ENCODE results near the gene GSC. TPM values are rescaled to one million over a fixed set of nuclear protein-coding genes. Genes with fewer than 3 reads are reported as not detected.
"Not testable (repeated sequence)": the region's sequence is repeated elsewhere in the genome, so short reads cannot be mapped to it uniquely, and the experiment has no call there.

GSC gene
- total RNA-seq, 1 donor from 2014 or later, result not detected

DNA sequence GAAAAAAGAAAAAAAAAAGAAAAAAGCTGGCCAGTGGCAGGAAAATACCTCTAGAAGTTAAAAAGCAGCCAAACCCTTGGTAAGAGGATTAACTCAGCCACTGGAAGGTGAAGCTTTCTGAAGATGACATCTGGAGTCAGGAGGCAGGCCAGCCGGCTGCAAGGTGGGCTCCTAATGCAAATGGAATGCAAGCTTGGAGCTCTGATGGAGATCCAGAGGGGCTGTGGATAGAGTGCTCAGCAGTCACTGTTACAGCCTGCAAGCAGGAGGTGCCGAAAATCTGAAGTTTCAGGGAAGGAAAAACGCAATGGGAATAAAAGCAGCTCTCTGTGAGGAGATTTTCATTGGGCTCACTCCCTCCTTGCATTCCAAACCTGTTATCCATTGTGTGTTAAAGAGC, 41.0 kb downstream of the GSC start:
- Histone ChIP-seq H3K4me1 (ENCODE audit: insufficient read depth, low read length) (no peaks in the 10 kb centered on the region), H3K79me2 (ENCODE audit: insufficient read depth, low read length) (no peaks in the 10 kb centered on the region), H2AFZ (ENCODE audit: low read depth, low read length) (no peak overlapping the region), H3K9me3 (ENCODE audit: insufficient read depth, low read depth, low read length) (no peaks in the 10 kb centered on the region), H3K27ac (ENCODE audit: low read depth, low read length) (no peak overlapping the region), H3K27me3 (ENCODE audit: insufficient read depth, low read length) (peaks cover 8% of the 10 kb centered on the region), H3K4me2 (ENCODE audit: low read length) (no peak overlapping the region), H4K20me1 (ENCODE audit: insufficient read depth, low read length) (no peaks in the 10 kb centered on the region), H3K36me3 (ENCODE audit: insufficient read depth, low read length) (no peaks in the 10 kb centered on the region), H3K9ac (ENCODE audit: low read length) (no peak overlapping the region), H3K4me3 (ENCODE audit: insufficient read depth, low read depth, low read length) (no peak overlapping the region)
- Mint-ChIP-seq H3K27me3 (ENCODE audit: low read depth, unreplicated experiment) (peaks cover 16% of the 10 kb centered on the region), H3K4me1 (ENCODE audit: low read depth, unreplicated experiment) (peaks cover 2% of the 10 kb centered on the region), H3K36me3 (ENCODE audit: low read depth, unreplicated experiment) (no peaks in the 10 kb centered on the region), H3K9me3 (ENCODE audit: unreplicated experiment) (peaks cover 4% of the 10 kb centered on the region), H3K4me3 (ENCODE audit: unreplicated experiment) (no peak overlapping the region), H3K27ac (ENCODE audit: unreplicated experiment) (no peak overlapping the region)
- FAIRE-seq (no peak), DNase-seq (ENCODE audit: low read depth) (no peak)
- TF ChIP-seq EZH2 (IDR thresholded peaks at IDR 0.05; ENCODE audit: insufficient read depth, low read length), result no peak
- TF ChIP-seq, protein P1, sequence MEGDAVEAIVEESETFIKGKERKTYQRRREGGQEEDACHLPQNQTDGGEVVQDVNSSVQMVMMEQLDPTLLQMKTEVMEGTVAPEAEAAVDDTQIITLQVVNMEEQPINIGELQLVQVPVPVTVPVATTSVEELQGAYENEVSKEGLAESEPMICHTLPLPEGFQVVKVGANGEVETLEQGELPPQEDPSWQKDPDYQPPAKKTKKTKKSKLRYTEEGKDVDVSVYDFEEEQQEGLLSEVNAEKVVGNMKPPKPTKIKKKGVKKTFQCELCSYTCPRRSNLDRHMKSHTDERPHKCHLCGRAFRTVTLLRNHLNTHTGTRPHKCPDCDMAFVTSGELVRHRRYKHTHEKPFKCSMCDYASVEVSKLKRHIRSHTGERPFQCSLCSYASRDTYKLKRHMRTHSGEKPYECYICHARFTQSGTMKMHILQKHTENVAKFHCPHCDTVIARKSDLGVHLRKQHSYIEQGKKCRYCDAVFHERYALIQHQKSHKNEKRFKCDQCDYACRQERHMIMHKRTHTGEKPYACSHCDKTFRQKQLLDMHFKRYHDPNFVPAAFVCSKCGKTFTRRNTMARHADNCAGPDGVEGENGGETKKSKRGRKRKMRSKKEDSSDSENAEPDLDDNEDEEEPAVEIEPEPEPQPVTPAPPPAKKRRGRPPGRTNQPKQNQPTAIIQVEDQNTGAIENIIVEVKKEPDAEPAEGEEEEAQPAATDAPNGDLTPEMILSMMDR (IDR thresholded peaks at IDR 0.05; ENCODE audit: insufficient read depth, low read depth, low read length), result no peak

DNA sequence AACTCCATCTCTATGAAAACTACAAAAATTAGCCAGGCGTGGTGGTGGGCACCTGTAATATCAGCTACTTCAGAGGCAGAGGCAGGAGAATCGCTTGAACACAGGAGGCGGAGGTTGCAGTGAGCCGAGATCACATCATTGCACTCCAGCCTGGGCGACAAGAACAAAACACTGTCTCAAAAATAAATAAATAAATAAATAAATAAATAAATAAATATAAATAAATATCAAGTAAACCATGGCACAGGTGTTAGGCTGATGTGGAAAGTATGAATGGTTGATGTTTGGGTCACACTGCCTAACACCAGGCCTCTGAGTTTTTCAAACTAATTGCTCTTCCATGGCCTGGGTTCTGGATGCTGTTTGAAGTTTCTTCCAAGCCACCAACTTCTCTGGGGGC, 41.5 kb downstream of the GSC start:
- H3K9ac ChIP-seq (ENCODE audit: low read length); H3K4me1 ChIP-seq (ENCODE audit: insufficient read depth, low read length); H3K36me3 ChIP-seq (ENCODE audit: insufficient read depth, low read length); FAIRE-seq; H3K4me3 Mint-ChIP-seq (ENCODE audit: unreplicated experiment); H3K36me3 Mint-ChIP-seq (ENCODE audit: low read depth, unreplicated experiment); H3K27ac Mint-ChIP-seq (ENCODE audit: unreplicated experiment); H3K4me2 ChIP-seq (ENCODE audit: low read length); H3K27me3 ChIP-seq (ENCODE audit: insufficient read depth, low read length); H3K4me1 Mint-ChIP-seq (ENCODE audit: low read depth, unreplicated experiment); H3K79me2 ChIP-seq (ENCODE audit: insufficient read depth, low read length); H3K9me3 ChIP-seq (ENCODE audit: insufficient read depth, low read depth, low read length); H3K9me3 Mint-ChIP-seq (ENCODE audit: unreplicated experiment); H2AFZ ChIP-seq (ENCODE audit: low read depth, low read length); DNase-seq (ENCODE audit: low read depth); H3K4me3 ChIP-seq (ENCODE audit: insufficient read depth, low read depth, low read length); H3K27ac ChIP-seq (ENCODE audit: low read depth, low read length); H4K20me1 ChIP-seq (ENCODE audit: insufficient read depth, low read length): not testable (repeated sequence)
- peaks cover 16% of the 10 kb centered on the region for H3K27me3 Mint-ChIP-seq (ENCODE audit: low read depth, unreplicated experiment)

DNA sequence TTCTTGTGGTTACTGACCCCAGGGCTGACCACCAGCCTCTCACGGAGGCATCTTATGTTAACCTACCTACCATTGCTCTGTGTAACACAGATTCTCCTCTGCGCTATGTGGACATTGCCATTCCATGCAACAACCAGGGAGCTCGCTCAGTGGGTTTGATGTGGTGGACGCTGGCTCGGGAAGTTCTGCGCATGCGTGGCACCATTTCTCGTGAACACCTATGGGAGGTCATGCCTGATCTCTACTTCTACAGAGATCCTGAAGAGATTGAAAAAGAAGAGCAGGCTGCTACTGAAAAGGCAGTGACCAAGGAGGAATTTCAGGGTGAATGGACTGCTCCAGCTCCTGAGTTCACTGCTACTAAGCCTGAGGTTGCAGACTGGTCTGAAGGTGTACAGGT, 43.3 kb downstream of the GSC start:
- H3K36me3 ChIP-seq (ENCODE audit: insufficient read depth, low read length); FAIRE-seq; H3K9me3 ChIP-seq (ENCODE audit: insufficient read depth, low read depth, low read length); H3K4me3 ChIP-seq (ENCODE audit: insufficient read depth, low read depth, low read length); H3K4me3 Mint-ChIP-seq (ENCODE audit: unreplicated experiment); H2AFZ ChIP-seq (ENCODE audit: low read depth, low read length); H3K4me1 Mint-ChIP-seq (ENCODE audit: low read depth, unreplicated experiment); H3K9ac ChIP-seq (ENCODE audit: low read length); H3K27ac ChIP-seq (ENCODE audit: low read depth, low read length); H3K9me3 Mint-ChIP-seq (ENCODE audit: unreplicated experiment); H3K27ac Mint-ChIP-seq (ENCODE audit: unreplicated experiment); H3K36me3 Mint-ChIP-seq (ENCODE audit: low read depth, unreplicated experiment); DNase-seq (ENCODE audit: low read depth); H3K27me3 ChIP-seq (ENCODE audit: insufficient read depth, low read length); H3K4me1 ChIP-seq (ENCODE audit: insufficient read depth, low read length); H3K79me2 ChIP-seq (ENCODE audit: insufficient read depth, low read length); H3K4me2 ChIP-seq (ENCODE audit: low read length); H4K20me1 ChIP-seq (ENCODE audit: insufficient read depth, low read length): not testable (repeated sequence)
- peaks cover 18% of the 10 kb centered on the region for H3K27me3 Mint-ChIP-seq (ENCODE audit: low read depth, unreplicated experiment)

DNA sequence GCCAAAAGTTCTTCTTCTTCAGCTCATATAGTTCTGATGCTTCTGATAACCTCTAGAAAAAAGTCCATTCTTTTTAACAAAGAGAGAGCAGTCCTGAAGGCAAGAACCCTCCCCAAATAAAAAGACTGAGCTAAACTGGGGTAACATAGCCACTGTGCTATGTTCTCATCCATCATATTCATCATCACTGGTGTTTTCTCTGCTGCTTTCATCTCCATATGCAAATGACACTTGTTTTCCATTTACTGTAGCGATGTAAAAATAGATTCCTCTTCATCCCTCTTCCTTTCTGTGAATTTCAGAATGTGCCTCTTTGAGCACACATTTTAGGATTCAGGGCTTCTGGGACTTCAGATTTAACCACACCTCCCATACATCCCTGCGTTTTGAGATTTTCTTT, 44.9 kb downstream of the GSC start:
- FAIRE-seq, result no peak

More for the DNA sequence above, 44.9 kb downstream of the GSC start:
- Mint-ChIP-seq H3K27me3 (ENCODE audit: low read depth, unreplicated experiment) (peaks cover 18% of the 10 kb centered on the region), H3K4me3 (ENCODE audit: unreplicated experiment) (no peak overlapping the region), H3K36me3 (ENCODE audit: low read depth, unreplicated experiment) (no peaks in the 10 kb centered on the region), H3K4me1 (ENCODE audit: low read depth, unreplicated experiment) (peaks cover 2% of the 10 kb centered on the region), H3K9me3 (ENCODE audit: unreplicated experiment) (peaks cover 4% of the 10 kb centered on the region), H3K27ac (ENCODE audit: unreplicated experiment) (no peak overlapping the region)
- TF ChIP-seq EZH2 (IDR thresholded peaks at IDR 0.05; ENCODE audit: insufficient read depth, low read length), result no peak
- TF ChIP-seq, protein P1 (IDR thresholded peaks at IDR 0.05; ENCODE audit: insufficient read depth, low read depth, low read length), result no peak
- no peak overlapping the region for H3K4me3 ChIP-seq (ENCODE audit: insufficient read depth, low read depth, low read length)
- H4K20me1 ChIP-seq (ENCODE audit: insufficient read depth, low read length), result no peaks in the 10 kb centered on the region
- no peak overlapping the region for H3K4me2 ChIP-seq (ENCODE audit: low read length)
- H3K27ac ChIP-seq (ENCODE audit: low read depth, low read length), result no peak overlapping the region
- no peak overlapping the region for H2AFZ ChIP-seq (ENCODE audit: low read depth, low read length)
- H3K9ac ChIP-seq (ENCODE audit: low read length), result no peak overlapping the region
- no peaks in the 10 kb centered on the region for H3K4me1 ChIP-seq (ENCODE audit: insufficient read depth, low read length)
- no peaks in the 10 kb centered on the region for H3K36me3 ChIP-seq (ENCODE audit: insufficient read depth, low read length)
- H3K9me3 ChIP-seq (ENCODE audit: insufficient read depth, low read depth, low read length), result no peaks in the 10 kb centered on the region
- no peak for DNase-seq (ENCODE audit: low read depth)
- peaks cover 5% of the 10 kb centered on the region for H3K27me3 ChIP-seq (ENCODE audit: insufficient read depth, low read length)
- H3K79me2 ChIP-seq (ENCODE audit: insufficient read depth, low read length), result no peaks in the 10 kb centered on the region

Measured in astrocyte (in vitro differentiated cells and primary cell).